GM19397 (cell line): ENCODE results near the gene LY6G6F.

Experiments used
- ATAC-seq: cut with Tn5 transposase; IDR thresholded peaks from one replicate; pipeline ENCODE4 v1.9.1; 2021; ENCODE audit warnings: mild to moderate bottlenecking, moderate library complexity; ENCODE audit not compliant: unreplicated experiment

The LY6G6F gene

GRCh38 chr6:31706599-31706998 lies at the start of gene LY6G6F:
TSS of gene LY6G6F (plus strand) at chr6:31706866. CDS start at chr6:31706907, 41 bp downstream.
- ATAC-seq = no peak

- ATAC-seq = no peak
These were observed 49.1 kb upstream of the LY6G6F start for GRCh38 chr6:31657406-31658157.

GRCh38 chr6:31658158-31658688 lies 48.4 kb upstream of the LY6G6F start:
- no peak for ATAC-seq

- ATAC-seq = no peak
These were observed 47.5 kb upstream of the LY6G6F start for GRCh38 chr6:31658983-31659648.

GRCh38 chr6:31659649-31660380 lies 46.9 kb upstream of the LY6G6F start:
- ATAC-seq = no peak

GRCh38 chr6:31660381-31661261 lies 46.0 kb upstream of the LY6G6F start, which contains the start of gene C6orf47:
TSS of gene C6orf47 (minus strand) at chr6:31660778. CDS start at chr6:31659947, 831 bp downstream.
- peak; percentile 50 for ATAC-seq

GRCh38 chr6:31661262-31662123 lies 45.2 kb upstream of the LY6G6F start:
- ATAC-seq = no peak

GRCh38 chr6:31662124-31662723 lies 44.4 kb upstream of the LY6G6F start:
- no peak for ATAC-seq

- no peak for ATAC-seq
These were observed 43.3 kb upstream of the LY6G6F start for GRCh38 chr6:31663126-31663960.

- ATAC-seq = no peak
These were observed 42.5 kb upstream of the LY6G6F start for GRCh38 chr6:31663961-31664789.

- peak; percentile 23 for ATAC-seq
These were observed 41.7 kb upstream of the LY6G6F start, which contains the start of gene GPANK1 for GRCh38 chr6:31664790-31665500. TSS of gene GPANK1 (minus strand) at chr6:31664997. CDS start at chr6:31664478, 519 bp downstream.

- ATAC-seq = peak; percentile 74
These were observed 40.9 kb upstream of the LY6G6F start, which contains the start of gene CSNK2B for GRCh38 chr6:31665501-31666336. TSS of gene CSNK2B (plus strand) at chr6:31666080. CDS start at chr6:31666832, 752 bp downstream.

- no peak for ATAC-seq
These were observed 40.2 kb upstream of the LY6G6F start for GRCh38 chr6:31666337-31666965.

GRCh38 chr6:31669676-31670075 lies 37.0 kb upstream of the LY6G6F start, which contains the start of gene LY6G5B:
TSS of gene LY6G5B (plus strand) at chr6:31669976. CDS start at chr6:31670951, 975 bp downstream.
- ATAC-seq = no peak
